Measurements from ENCODE around the gene FGF14. TPM values are rescaled to one million over a fixed set of nuclear protein-coding genes. Genes with fewer than 3 reads are reported as not detected.

FGF14 gene
- total and polyA plus RNA-seq, 2 experiments from 2014 or later: 0.03 TPM; not detected in 1

DNA sequence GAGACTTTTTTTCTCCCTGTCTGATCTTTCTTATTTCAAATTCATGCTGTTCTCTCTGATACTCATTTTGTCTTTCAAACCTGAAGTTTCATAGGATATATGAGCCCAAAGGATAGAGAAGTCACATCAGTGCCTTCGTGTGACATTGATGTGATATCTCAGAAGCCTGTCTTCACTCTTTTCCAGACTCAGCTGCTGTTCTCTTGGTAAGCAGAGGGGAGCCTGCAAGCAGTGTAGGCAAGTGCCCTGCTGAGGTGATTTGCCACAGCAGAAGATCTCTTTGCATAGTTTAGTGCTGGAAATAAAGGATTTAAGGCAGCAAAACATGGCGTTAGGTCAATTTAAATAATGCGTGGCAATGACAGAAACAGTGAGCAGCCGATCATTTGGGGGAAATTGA lies 602.7 kb downstream of the FGF14 start (continued):
- TF ChIP-seq, protein P1, sequence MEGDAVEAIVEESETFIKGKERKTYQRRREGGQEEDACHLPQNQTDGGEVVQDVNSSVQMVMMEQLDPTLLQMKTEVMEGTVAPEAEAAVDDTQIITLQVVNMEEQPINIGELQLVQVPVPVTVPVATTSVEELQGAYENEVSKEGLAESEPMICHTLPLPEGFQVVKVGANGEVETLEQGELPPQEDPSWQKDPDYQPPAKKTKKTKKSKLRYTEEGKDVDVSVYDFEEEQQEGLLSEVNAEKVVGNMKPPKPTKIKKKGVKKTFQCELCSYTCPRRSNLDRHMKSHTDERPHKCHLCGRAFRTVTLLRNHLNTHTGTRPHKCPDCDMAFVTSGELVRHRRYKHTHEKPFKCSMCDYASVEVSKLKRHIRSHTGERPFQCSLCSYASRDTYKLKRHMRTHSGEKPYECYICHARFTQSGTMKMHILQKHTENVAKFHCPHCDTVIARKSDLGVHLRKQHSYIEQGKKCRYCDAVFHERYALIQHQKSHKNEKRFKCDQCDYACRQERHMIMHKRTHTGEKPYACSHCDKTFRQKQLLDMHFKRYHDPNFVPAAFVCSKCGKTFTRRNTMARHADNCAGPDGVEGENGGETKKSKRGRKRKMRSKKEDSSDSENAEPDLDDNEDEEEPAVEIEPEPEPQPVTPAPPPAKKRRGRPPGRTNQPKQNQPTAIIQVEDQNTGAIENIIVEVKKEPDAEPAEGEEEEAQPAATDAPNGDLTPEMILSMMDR (conservative IDR thresholded peaks at IDR 0.05; ENCODE audit: low read depth in 2 of 2): no peak
- TF ChIP-seq JUNB (IDR thresholded peaks at IDR 0.05; ENCODE audit: unreplicated experiment) (no peak), CREB1 (CRISPR knock-in tag; IDR thresholded peaks at IDR 0.05; ENCODE audit: low read depth) (no peak), NANOG (IDR thresholded peaks at IDR 0.05; ENCODE audit: borderline replicate concordance) (no peak)

DNA sequence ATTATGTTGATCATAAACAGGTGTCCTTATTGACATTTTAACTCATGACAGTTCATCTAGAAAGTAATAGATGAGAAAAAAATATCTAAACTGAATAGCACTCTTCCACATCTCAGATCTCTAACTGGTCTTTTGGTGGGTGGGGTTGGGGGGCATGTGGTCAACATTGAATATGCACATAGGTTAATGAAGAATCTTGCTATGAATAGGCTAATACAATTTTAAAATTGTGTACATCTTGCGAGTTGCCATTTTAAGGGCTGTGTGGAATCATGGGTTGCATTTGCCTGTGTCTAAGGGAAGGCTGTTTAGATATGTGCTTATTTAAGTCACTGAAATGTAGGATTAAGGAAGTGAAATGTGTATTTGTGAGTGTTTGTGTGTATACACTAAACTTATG lies 603.4 kb downstream of the FGF14 start:
- H3K27me3 ChIP-seq (ENCODE audit: insufficient read depth): no peaks in the 10 kb centered on the region
- peaks cover 9% of the 10 kb centered on the region for H3K4me1 ChIP-seq (ENCODE audit: insufficient read depth)
- no peaks in the 10 kb centered on the region for H3K79me2 ChIP-seq (replicated peaks; ENCODE audit: insufficient read depth)
- H3K27ac ChIP-seq (ENCODE audit: low read depth): no peak overlapping the region
- DNase-seq (ENCODE audit: low spot score) (no peak), ATAC-seq (no peak)
- no peaks in the 10 kb centered on the region for H3K36me3 ChIP-seq (ENCODE audit: insufficient read depth)
- no peaks in the 10 kb centered on the region for H3K9me2 ChIP-seq (ENCODE audit: insufficient read depth)
- H3K27ac Mint-ChIP-seq: no peak overlapping the region
- H3K4me1 Mint-ChIP-seq: peaks cover 20% of the 10 kb centered on the region
- no peak overlapping the region for H2AFZ ChIP-seq
- H3K4me2 ChIP-seq: no peak overlapping the region
- no peaks in the 10 kb centered on the region for H3F3A ChIP-seq (replicated peaks; ENCODE audit: low read depth)
- no peak overlapping the region for H3K4me3 Mint-ChIP-seq
- H3K27me3 Mint-ChIP-seq (ENCODE audit: insufficient read depth, low read depth, poor library complexity): peaks cover 1% of the 10 kb centered on the region
- no peak overlapping the region for H3K4me3 ChIP-seq
- TF ChIP-seq, protein P1 (conservative IDR thresholded peaks at IDR 0.05; ENCODE audit: low read depth in 2 of 2): no peak
- TF ChIP-seq, protein P2, sequence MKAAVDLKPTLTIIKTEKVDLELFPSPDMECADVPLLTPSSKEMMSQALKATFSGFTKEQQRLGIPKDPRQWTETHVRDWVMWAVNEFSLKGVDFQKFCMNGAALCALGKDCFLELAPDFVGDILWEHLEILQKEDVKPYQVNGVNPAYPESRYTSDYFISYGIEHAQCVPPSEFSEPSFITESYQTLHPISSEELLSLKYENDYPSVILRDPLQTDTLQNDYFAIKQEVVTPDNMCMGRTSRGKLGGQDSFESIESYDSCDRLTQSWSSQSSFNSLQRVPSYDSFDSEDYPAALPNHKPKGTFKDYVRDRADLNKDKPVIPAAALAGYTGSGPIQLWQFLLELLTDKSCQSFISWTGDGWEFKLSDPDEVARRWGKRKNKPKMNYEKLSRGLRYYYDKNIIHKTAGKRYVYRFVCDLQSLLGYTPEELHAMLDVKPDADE (IDR thresholded peaks at IDR 0.05): no peak
- TF ChIP-seq ZNF331 (CRISPR knock-in tag; IDR thresholded peaks at IDR 0.05; ENCODE audit: low read depth): no peak
- no peak for TF ChIP-seq EZH2phosphoT487 (IDR thresholded peaks at IDR 0.05; ENCODE audit: unreplicated experiment)
- TF ChIP-seq CREB1 (CRISPR knock-in tag; IDR thresholded peaks at IDR 0.05; ENCODE audit: low read depth): no peak
- TF ChIP-seq JUNB (IDR thresholded peaks at IDR 0.05; ENCODE audit: unreplicated experiment): no peak
- TF ChIP-seq, protein P3, sequence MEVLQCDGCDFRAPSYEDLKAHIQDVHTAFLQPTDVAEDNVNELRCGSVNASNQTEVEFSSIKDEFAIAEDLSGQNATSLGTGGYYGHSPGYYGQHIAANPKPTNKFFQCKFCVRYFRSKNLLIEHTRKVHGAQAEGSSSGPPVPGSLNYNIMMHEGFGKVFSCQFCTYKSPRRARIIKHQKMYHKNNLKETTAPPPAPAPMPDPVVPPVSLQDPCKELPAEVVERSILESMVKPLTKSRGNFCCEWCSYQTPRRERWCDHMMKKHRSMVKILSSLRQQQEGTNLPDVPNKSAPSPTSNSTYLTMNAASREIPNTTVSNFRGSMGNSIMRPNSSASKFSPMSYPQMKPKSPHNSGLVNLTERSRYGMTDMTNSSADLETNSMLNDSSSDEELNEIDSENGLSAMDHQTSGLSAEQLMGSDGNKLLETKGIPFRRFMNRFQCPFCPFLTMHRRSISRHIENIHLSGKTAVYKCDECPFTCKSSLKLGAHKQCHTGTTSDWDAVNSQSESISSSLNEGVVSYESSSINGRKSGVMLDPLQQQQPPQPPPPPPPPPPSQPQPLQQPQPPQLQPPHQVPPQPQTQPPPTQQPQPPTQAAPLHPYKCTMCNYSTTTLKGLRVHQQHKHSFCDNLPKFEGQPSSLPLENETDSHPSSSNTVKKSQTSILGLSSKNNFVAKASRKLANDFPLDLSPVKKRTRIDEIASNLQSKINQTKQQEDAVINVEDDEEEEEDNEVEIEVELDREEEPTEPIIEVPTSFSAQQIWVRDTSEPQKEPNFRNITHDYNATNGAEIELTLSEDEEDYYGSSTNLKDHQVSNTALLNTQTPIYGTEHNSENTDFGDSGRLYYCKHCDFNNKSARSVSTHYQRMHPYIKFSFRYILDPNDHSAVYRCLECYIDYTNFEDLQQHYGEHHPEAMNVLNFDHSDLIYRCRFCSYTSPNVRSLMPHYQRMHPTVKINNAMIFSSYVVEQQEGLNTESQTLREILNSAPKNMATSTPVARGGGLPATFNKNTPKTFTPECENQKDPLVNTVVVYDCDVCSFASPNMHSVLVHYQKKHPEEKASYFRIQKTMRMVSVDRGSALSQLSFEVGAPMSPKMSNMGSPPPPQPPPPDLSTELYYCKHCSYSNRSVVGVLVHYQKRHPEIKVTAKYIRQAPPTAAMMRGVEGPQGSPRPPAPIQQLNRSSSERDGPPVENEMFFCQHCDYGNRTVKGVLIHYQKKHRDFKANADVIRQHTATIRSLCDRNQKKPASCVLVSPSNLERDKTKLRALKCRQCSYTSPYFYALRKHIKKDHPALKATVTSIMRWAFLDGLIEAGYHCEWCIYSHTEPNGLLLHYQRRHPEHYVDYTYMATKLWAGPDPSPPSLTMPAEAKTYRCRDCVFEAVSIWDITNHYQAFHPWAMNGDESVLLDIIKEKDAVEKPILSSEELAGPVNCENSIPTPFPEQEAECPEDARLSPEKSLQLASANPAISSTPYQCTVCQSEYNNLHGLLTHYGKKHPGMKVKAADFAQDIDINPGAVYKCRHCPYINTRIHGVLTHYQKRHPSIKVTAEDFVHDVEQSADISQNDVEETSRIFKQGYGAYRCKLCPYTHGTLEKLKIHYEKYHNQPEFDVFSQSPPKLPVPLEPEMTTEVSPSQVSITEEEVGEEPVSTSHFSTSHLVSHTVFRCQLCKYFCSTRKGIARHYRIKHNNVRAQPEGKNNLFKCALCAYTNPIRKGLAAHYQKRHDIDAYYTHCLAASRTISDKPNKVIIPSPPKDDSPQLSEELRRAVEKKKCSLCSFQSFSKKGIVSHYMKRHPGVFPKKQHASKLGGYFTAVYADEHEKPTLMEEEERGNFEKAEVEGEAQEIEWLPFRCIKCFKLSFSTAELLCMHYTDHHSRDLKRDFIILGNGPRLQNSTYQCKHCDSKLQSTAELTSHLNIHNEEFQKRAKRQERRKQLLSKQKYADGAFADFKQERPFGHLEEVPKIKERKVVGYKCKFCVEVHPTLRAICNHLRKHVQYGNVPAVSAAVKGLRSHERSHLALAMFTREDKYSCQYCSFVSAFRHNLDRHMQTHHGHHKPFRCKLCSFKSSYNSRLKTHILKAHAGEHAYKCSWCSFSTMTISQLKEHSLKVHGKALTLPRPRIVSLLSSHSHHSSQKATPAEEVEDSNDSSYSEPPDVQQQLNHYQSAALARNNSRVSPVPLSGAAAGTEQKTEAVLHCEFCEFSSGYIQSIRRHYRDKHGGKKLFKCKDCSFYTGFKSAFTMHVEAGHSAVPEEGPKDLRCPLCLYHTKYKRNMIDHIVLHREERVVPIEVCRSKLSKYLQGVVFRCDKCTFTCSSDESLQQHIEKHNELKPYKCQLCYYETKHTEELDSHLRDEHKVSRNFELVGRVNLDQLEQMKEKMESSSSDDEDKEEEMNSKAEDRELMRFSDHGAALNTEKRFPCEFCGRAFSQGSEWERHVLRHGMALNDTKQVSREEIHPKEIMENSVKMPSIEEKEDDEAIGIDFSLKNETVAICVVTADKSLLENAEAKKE (CRISPR knock-in tag; IDR thresholded peaks at IDR 0.05): no peak
- no peak for TF ChIP-seq STAT1 (IDR thresholded peaks at IDR 0.05; ENCODE audit: unreplicated experiment)
- TF ChIP-seq, protein P4, sequence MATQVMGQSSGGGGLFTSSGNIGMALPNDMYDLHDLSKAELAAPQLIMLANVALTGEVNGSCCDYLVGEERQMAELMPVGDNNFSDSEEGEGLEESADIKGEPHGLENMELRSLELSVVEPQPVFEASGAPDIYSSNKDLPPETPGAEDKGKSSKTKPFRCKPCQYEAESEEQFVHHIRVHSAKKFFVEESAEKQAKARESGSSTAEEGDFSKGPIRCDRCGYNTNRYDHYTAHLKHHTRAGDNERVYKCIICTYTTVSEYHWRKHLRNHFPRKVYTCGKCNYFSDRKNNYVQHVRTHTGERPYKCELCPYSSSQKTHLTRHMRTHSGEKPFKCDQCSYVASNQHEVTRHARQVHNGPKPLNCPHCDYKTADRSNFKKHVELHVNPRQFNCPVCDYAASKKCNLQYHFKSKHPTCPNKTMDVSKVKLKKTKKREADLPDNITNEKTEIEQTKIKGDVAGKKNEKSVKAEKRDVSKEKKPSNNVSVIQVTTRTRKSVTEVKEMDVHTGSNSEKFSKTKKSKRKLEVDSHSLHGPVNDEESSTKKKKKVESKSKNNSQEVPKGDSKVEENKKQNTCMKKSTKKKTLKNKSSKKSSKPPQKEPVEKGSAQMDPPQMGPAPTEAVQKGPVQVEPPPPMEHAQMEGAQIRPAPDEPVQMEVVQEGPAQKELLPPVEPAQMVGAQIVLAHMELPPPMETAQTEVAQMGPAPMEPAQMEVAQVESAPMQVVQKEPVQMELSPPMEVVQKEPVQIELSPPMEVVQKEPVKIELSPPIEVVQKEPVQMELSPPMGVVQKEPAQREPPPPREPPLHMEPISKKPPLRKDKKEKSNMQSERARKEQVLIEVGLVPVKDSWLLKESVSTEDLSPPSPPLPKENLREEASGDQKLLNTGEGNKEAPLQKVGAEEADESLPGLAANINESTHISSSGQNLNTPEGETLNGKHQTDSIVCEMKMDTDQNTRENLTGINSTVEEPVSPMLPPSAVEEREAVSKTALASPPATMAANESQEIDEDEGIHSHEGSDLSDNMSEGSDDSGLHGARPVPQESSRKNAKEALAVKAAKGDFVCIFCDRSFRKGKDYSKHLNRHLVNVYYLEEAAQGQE (IDR thresholded peaks at IDR 0.05; ENCODE audit: unreplicated experiment): no peak
- no peaks in the 10 kb centered on the region for H4K20me1 ChIP-seq (replicated peaks; ENCODE audit: insufficient read depth)
- H3K36me3 Mint-ChIP-seq (ENCODE audit: low read depth): no peaks in the 10 kb centered on the region
- H3K9me3 Mint-ChIP-seq: no peaks in the 10 kb centered on the region

Measured in GM23338 (cell line).